ENCODE results near the gene ZNF587.
A peak's percentile ranks its signal among the peaks of the same experiment; 100 is the strongest.
"Not testable (repeated sequence)": the region's sequence is repeated elsewhere in the genome, so short reads cannot be mapped to it uniquely, and the experiment has no call there.

ZNF587 gene

DNA sequence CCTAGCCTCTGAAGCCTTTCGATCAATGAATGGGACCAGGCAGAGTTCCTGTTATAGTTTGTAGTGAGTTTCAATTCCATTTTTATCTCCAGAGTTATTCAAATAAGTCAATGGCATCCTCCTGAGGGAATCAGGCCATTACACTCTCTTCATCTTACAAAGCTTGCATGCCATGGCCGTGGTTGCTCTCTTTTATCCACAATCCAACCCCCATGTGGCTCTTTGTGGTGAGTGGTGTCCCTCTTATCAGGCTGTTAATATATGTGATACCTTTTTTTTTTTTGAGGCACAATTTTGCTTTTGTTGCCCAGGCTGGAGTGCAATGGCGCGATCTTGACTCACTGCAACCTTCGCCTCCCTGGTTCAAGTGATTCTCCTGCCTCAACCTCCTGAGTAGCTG lies 12.7 kb upstream of the ZNF587 start:
- not testable (repeated sequence) for H3K4me3 Mint-ChIP-seq; H3K27me3 Mint-ChIP-seq; DNase-seq (ENCODE audit: low spot score in 2 of 2); H3K27ac Mint-ChIP-seq (ENCODE audit: low read depth); H3K9me3 Mint-ChIP-seq; ATAC-seq (replicated peaks; ENCODE audit: extremely low read depth, poor library complexity, severe bottlenecking)
- H3K36me3 Mint-ChIP-seq (ENCODE audit: insufficient read depth), result peaks cover 20% of the 10 kb centered on the region
- peaks cover 11% of the 10 kb centered on the region for H3K4me1 Mint-ChIP-seq

- not testable (repeated sequence) for H3K4me3 Mint-ChIP-seq
- H3K36me3 Mint-ChIP-seq (ENCODE audit: insufficient read depth), result peaks cover 20% of the 10 kb centered on the region
These were observed 11.0 kb upstream of the ZNF587 start for GRCh38 chr19:57838622-57839191.

DNA sequence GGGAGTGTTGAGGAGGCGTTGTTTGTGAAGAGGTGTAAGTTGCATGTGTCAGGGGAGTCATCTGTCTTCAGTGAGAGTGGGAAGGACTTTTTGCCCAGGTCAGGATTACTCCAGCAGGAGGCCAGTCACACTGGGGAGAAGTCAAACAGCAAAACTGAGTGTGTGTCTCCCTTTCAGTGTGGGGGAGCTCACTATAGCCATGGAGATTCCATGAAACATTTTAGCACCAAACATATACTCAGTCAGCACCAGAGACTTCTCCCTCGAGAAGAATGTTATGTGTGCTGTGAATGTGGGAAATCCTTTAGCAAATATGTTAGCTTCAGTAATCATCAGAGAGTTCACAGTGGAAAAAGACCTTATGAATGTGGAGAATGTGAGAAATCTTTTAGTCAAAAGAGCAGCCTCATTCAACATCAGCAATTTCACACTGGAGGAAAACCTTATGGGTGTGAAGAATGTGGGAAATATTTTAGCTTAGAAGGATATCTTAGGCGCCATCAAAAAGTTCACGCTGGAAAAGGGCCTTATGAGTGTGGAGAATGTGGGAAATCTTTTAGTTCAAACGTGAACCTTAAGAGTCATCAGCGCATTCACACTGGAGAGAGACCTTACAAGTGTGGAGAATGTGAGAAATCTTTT lies 8.4 kb upstream of the ZNF587 start:
- peaks cover 25% of the 10 kb centered on the region for H3K36me3 Mint-ChIP-seq (ENCODE audit: insufficient read depth)
- H3K27ac Mint-ChIP-seq (ENCODE audit: low read depth), result no peak overlapping the region
- H3K27me3 Mint-ChIP-seq, result no peaks in the 10 kb centered on the region

More at GRCh38 chr19:57838622-57839191, 11.0 kb upstream of the ZNF587 start:
- ATAC-seq (replicated peaks; ENCODE audit: extremely low read depth, poor library complexity, severe bottlenecking), result peak; percentile 40
- H3K27ac Mint-ChIP-seq (ENCODE audit: low read depth), result peak overlapping the region; percentile 44
- DNase-seq (ENCODE audit: low spot score in 2 of 2); H3K27me3 Mint-ChIP-seq; H3K9me3 Mint-ChIP-seq: not testable (repeated sequence)
- H3K4me1 Mint-ChIP-seq, result peaks cover 11% of the 10 kb centered on the region

DNA sequence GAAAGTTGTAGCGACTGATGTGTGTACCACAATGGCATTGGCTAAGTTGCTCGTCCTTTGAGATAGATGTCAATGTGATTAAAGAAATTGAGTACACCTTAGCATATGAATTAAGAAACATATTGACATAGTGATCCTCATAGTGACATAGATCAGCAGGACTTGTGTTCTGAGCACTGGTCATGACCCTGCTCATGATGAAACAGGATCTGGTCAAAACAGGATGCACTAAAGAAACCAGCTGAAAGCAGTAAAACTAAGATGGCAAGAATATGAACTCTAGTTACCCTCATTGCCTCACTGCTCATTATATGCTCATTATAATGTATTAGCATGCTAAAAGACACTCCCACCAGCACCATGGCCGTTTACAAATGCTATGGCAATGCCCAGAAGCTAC lies 2.5 kb upstream of the ZNF587 start:
- H3K4me3 Mint-ChIP-seq; DNase-seq (ENCODE audit: low spot score in 2 of 2); H3K27ac Mint-ChIP-seq (ENCODE audit: low read depth); H3K27me3 Mint-ChIP-seq; ATAC-seq (replicated peaks; ENCODE audit: extremely low read depth, poor library complexity, severe bottlenecking); H3K9me3 Mint-ChIP-seq: not testable (repeated sequence)
- Mint-ChIP-seq H3K4me1 (peaks cover 25% of the 10 kb centered on the region), H3K36me3 (ENCODE audit: insufficient read depth) (peaks cover 15% of the 10 kb centered on the region)

More for the DNA sequence above, 8.4 kb upstream of the ZNF587 start:
- Mint-ChIP-seq H3K9me3 (no peaks in the 10 kb centered on the region), H3K4me3 (no peak overlapping the region), H3K4me1 (peaks cover 11% of the 10 kb centered on the region)
- ATAC-seq (replicated peaks; ENCODE audit: extremely low read depth, poor library complexity, severe bottlenecking), result no peak
- no peak for DNase-seq (ENCODE audit: low spot score in 2 of 2)

DNA sequence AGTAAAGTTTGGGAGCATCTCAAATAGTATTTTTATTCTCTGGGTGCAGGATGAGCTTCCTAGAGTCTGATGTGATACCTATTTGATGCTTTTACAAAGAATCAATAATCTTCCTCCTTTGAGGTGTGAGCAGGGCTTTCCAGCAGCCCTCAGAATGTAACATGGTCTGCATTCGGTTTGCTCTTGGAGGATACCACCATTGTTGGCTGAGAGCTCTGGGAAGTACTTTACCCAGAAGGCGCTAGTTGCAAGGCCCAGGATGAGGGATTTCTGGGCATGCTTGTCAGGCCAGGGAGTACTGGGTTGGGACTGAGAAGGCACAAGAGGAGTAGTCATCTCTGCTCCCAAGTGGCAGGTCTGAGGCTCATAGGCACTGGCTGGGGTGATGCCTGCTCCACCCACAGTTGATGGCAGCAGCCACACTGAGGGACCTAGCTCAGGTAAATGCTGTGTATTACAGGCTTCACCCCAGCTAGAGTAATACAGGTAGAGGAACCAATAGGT lies 445 bp upstream of the ZNF587 start:
- Mint-ChIP-seq H3K27ac (ENCODE audit: low read depth) (peak overlapping the region; percentile 97), H3K4me1 (peaks cover 32% of the 10 kb centered on the region), H3K4me3 (peak overlapping the region; percentile 95), H3K36me3 (ENCODE audit: insufficient read depth) (peaks cover 25% of the 10 kb centered on the region)
- H3K27me3 Mint-ChIP-seq; DNase-seq (ENCODE audit: low spot score in 2 of 2); H3K9me3 Mint-ChIP-seq; ATAC-seq (replicated peaks; ENCODE audit: extremely low read depth, poor library complexity, severe bottlenecking): not testable (repeated sequence)

DNA sequence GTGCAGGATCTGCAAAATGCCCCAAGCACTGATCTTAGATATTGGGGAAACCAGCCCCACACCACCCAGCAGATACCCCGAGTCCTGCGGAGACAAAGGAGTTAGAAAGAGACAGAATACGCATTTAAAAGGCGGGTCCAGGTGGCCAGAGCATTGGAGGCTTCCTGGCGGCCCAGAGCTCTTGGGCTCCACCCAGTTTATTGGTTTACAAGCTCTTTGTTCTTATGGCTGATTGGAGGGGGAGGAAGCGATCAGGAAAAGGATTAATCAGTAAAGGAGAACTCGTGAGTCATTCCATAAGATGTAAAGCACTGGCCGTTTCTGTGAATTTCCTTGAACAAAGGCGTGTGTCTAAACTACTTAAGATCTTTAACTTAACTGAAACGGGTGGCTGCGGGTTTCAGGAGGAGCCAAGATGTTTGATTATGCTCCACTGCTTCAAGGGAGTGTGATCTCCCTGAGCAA lies 926 bp downstream of the ZNF587 start:
- no peak for ATAC-seq (replicated peaks; ENCODE audit: extremely low read depth, poor library complexity, severe bottlenecking)
- DNase-seq (ENCODE audit: low spot score in 2 of 2), result no peak

GRCh38 chr19:57851812-57852603 lies 2.3 kb downstream of the ZNF587 start:
- H3K4me3 Mint-ChIP-seq; H3K27me3 Mint-ChIP-seq; ATAC-seq (replicated peaks; ENCODE audit: extremely low read depth, poor library complexity, severe bottlenecking); DNase-seq (ENCODE audit: low spot score in 2 of 2); H3K9me3 Mint-ChIP-seq: not testable (repeated sequence)
- H3K36me3 Mint-ChIP-seq (ENCODE audit: insufficient read depth), result peaks cover 30% of the 10 kb centered on the region
- peaks cover 36% of the 10 kb centered on the region for H3K4me1 Mint-ChIP-seq
- H3K27ac Mint-ChIP-seq (ENCODE audit: low read depth), result peak overlapping the region; percentile 97

More for the DNA sequence above, 926 bp downstream of the ZNF587 start:
- Mint-ChIP-seq H3K4me3 (peak overlapping the region; percentile 95), H3K27ac (ENCODE audit: low read depth) (peak overlapping the region; percentile 97), H3K36me3 (ENCODE audit: insufficient read depth) (peaks cover 24% of the 10 kb centered on the region), H3K4me1 (peaks cover 32% of the 10 kb centered on the region), H3K27me3 (no peaks in the 10 kb centered on the region), H3K9me3 (no peaks in the 10 kb centered on the region)

DNA sequence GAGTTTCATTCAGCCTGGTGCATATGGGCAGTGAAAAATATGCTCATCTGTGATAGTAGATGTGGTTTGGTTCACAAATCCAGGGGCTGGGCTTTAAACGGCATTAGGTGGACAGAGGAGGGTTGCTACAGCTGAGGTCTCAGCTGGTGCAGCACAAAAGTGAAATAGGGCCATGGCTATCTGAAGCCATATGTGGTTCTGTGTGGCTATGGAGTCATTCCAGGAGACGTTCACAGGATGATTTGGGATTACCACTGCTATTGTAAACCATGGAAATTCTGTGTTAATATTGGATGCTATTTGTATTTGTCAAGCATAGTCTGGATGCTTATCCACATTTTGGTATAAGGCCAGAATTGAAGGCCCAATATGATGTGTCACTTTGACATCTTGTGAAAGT lies 4.5 kb downstream of the ZNF587 start:
- not testable (repeated sequence) for DNase-seq (ENCODE audit: low spot score in 2 of 2)

GRCh38 chr19:57862351-57862750 lies 12.7 kb downstream of the ZNF587 start:
- H3K9me3 Mint-ChIP-seq; H3K4me3 Mint-ChIP-seq; H3K4me1 Mint-ChIP-seq; ATAC-seq (replicated peaks; ENCODE audit: extremely low read depth, poor library complexity, severe bottlenecking); H3K27me3 Mint-ChIP-seq; H3K27ac Mint-ChIP-seq (ENCODE audit: low read depth); DNase-seq (ENCODE audit: low spot score in 2 of 2): not testable (repeated sequence)
- peaks cover 54% of the 10 kb centered on the region for H3K36me3 Mint-ChIP-seq (ENCODE audit: insufficient read depth)

More for the DNA sequence above, 4.5 kb downstream of the ZNF587 start:
- peaks cover 37% of the 10 kb centered on the region for H3K4me1 Mint-ChIP-seq
- H3K27me3 Mint-ChIP-seq; H3K27ac Mint-ChIP-seq (ENCODE audit: low read depth); H3K4me3 Mint-ChIP-seq; H3K9me3 Mint-ChIP-seq; ATAC-seq (replicated peaks; ENCODE audit: extremely low read depth, poor library complexity, severe bottlenecking): not testable (repeated sequence)
- H3K36me3 Mint-ChIP-seq (ENCODE audit: insufficient read depth), result peaks cover 45% of the 10 kb centered on the region

GRCh38 chr19:57867868-57868492 lies 18.3 kb downstream of the ZNF587 start:
- no peak overlapping the region for H3K4me3 Mint-ChIP-seq

GRCh38 chr19:57869655-57870054 lies 20.0 kb downstream of the ZNF587 start:
- H3K4me1 Mint-ChIP-seq; H3K9me3 Mint-ChIP-seq; H3K4me3 Mint-ChIP-seq; ATAC-seq (replicated peaks; ENCODE audit: extremely low read depth, poor library complexity, severe bottlenecking); H3K27me3 Mint-ChIP-seq; DNase-seq (ENCODE audit: low spot score in 2 of 2); H3K27ac Mint-ChIP-seq (ENCODE audit: low read depth): not testable (repeated sequence)
- peaks cover 35% of the 10 kb centered on the region for H3K36me3 Mint-ChIP-seq (ENCODE audit: insufficient read depth)

More at GRCh38 chr19:57867868-57868492, 18.3 kb downstream of the ZNF587 start:
- DNase-seq (ENCODE audit: low spot score in 2 of 2) (no peak), ATAC-seq (replicated peaks; ENCODE audit: extremely low read depth, poor library complexity, severe bottlenecking) (no peak)
- H3K4me1 Mint-ChIP-seq, result no peaks in the 10 kb centered on the region
- peaks cover 5% of the 10 kb centered on the region for H3K9me3 Mint-ChIP-seq
- no peak overlapping the region for H3K27ac Mint-ChIP-seq (ENCODE audit: low read depth)
- H3K36me3 Mint-ChIP-seq (ENCODE audit: insufficient read depth), result peaks cover 36% of the 10 kb centered on the region
- no peaks in the 10 kb centered on the region for H3K27me3 Mint-ChIP-seq

DNA sequence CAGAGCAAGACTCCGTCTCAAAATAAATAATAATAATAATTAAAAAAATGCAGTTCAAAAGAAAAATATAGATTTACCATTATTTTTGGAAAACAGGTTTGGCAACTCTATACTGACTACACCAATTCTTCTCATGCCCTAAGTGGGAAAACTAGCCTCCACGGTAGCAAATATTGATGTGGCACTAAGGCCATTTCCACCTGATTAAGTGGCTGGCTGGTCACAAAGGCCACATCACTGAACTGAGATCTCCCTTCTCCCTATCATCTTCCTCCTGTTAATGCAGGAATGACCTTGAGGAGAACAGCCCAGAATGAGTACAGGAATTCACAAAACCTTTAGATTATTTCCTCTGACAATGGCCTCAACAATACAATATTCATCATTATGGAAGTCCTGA lies 20.6 kb downstream of the ZNF587 start:
- H3K4me1 Mint-ChIP-seq, result no peaks in the 10 kb centered on the region
- peaks cover 32% of the 10 kb centered on the region for H3K36me3 Mint-ChIP-seq (ENCODE audit: insufficient read depth)
- H3K4me3 Mint-ChIP-seq, result no peak overlapping the region
- no peak for ATAC-seq (replicated peaks; ENCODE audit: extremely low read depth, poor library complexity, severe bottlenecking)
- DNase-seq (ENCODE audit: low spot score in 2 of 2), result no peak
- no peak overlapping the region for H3K27ac Mint-ChIP-seq (ENCODE audit: low read depth)
- peaks cover 10% of the 10 kb centered on the region for H3K9me3 Mint-ChIP-seq
- H3K27me3 Mint-ChIP-seq, result no peaks in the 10 kb centered on the region
